GM21717 (cell line): Measurements from ENCODE around the gene ATG16L2.

Experiments
- ATAC-seq: cut with Tn5 transposase; IDR thresholded peaks from one replicate; pipeline ENCODE4 v1.9.1; 2021; ENCODE audit warnings: mild to moderate bottlenecking, moderate library complexity; ENCODE audit not compliant: unreplicated experiment

Gene ATG16L2, protein sequence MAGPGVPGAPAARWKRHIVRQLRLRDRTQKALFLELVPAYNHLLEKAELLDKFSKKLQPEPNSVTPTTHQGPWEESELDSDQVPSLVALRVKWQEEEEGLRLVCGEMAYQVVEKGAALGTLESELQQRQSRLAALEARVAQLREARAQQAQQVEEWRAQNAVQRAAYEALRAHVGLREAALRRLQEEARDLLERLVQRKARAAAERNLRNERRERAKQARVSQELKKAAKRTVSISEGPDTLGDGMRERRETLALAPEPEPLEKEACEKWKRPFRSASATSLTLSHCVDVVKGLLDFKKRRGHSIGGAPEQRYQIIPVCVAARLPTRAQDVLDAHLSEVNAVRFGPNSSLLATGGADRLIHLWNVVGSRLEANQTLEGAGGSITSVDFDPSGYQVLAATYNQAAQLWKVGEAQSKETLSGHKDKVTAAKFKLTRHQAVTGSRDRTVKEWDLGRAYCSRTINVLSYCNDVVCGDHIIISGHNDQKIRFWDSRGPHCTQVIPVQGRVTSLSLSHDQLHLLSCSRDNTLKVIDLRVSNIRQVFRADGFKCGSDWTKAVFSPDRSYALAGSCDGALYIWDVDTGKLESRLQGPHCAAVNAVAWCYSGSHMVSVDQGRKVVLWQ

DNA sequence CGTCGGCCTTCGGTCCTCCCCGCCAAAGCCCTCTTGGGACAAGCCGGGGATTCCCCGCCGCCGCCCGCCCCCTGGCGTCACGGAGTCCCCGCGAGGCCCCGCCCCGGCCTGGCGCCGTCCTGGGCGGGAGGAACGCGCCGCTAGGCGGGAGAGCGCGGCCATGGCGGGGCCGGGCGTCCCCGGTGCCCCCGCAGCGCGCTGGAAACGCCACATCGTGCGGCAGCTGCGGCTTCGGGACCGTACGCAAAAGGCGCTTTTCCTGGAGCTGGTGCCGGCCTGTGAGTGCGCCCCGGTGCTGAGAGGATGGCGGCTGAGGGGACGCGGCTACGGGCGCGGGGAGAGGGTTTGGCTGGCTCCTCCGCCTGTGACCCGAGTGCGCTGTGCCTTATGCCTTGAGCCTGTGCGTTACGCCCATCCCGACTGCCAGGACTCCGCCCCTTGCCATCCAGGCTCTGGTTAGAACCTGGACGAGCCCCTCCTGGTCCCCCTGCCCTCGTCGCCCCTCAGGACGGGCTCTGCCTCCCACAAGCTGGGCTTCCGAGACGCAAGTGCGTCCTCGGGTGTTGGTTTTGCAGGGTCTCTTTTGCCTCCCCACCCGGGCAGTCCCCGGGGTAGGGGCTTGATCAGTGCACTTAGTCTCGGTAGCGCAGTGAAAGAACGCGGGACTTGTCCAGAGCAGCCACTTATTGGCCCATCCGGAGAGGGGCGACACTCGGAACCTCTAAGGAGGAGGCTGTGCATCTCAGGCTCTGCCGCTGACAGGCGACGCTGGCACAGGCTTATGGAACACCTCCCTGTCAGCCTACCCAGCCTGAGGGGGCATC, at the start of gene ATG16L2:
Gene ATG16L2 (plus strand): TSS at position 126 of the 824 bp plus-strand sequence. CDS start 35 bp downstream, at position 161.
- peak; percentile 54 for ATAC-seq

DNA sequence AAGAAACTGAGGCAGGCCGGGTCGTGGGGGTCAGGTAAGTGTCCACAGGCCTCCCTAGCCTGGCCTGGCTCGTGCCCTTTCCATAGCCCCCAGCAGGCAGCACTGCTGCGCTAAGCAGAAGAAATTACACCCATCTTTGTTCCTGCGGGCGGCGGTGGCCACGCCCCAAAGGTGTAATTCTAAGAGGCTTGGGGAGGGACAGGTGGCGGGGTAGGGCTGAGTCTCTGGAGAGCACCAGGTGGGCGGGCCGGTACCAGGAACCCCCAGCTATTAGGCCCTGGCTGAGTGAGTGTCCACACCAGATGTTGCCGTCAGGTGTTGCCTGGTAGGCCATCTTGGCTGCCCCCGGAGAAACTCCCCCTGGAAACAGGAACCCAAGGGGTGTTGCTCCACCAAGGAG, 49.7 kb upstream of the ATG16L2 start:
- ATAC-seq = no peak

DNA sequence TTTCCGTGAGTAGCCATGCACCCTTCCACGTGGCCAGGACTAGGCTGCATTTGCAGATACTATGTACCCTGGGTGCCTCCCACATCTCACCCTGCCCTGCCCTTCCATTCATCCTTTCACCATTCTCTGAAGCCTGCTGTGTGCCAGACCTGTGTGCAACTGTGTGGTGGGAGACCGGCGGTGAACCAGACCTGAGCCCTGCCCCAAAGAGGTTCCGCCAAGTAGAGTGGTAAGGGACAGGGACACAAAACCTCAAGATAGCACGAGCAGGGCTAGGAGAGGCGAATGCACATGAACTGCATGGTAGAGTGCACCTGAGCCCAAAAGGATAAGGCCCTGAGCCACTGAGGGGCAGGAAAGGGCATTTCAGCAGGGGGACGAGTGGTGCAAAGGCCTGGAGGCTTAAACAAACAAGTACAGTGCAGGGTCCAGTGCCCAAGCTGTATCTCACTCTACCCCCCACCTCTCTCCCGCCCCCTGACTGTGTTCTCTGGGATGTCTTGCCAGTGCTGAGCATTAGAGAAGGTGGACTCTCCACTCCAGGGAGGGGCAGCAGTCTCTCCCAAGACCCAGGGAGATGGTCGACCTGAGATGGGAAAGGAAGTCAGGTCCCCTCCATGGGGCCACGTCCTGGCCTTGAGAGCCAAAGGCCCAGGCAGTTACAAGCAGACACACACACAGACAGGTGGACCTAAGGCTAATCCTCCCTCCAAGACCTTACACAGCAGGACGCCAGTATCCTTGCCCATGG, 47.9 kb upstream of the ATG16L2 start:
- no peak for ATAC-seq

DNA sequence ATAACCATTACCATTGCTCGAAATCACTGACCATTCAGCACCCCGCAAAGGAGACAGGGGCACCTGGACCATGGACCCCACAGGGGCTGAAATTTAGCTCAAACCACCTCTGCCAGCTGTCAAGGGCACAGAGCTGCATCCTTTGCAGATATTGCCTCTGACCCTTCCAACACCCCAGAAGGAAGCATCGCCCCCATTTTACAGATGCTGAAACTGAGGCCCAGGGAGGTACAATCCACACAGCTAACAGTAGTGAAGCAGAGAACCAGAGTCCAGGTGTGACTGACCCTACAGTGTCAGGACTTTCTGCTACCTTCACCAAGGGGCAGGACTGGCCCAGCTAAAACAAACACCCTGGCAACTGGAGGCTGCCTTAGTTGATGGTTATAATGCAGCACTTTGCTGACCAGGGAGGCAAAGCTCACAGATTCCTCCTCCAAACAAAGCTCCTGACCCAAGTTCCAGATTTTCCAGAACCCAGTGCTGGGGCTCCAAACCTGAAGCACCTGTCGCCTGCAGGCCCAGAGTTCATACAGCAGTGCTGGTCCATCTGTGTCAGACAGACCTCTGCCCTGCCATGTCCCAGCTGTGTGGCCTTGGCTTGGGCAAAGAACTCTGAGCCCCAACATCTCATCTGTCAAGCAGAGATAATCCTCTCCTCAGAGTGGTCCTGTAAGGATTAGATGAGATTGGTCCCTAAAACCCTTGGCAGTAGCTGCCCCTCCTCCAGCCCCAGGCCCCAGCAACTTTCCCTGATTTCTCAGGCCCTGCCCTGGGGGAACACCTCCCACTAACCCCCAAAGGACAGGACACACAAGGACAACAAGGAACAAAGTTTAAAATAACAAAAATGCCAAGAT, 46.8 kb upstream of the ATG16L2 start:
- no peak for ATAC-seq

DNA sequence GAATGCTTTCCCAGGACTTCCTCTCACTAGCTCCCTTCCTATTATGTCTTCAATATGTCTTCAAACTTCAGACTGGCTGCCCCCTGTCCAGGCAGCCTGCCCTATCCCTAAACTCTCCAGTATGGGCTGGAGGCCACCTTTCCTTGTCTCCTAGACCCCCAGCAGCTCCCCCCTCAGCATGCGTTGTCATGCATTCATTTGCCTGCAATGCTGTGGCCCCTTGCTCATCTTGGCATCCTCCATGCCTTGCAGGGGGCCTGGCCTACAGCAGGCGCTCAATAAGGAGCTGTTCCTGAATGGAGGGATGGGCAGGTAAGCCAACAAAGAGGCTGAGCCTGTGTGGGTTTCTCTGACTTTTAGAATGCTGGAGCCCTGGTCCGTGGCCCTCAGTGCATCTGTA, 45.6 kb upstream of the ATG16L2 start:
- ATAC-seq = no peak

DNA sequence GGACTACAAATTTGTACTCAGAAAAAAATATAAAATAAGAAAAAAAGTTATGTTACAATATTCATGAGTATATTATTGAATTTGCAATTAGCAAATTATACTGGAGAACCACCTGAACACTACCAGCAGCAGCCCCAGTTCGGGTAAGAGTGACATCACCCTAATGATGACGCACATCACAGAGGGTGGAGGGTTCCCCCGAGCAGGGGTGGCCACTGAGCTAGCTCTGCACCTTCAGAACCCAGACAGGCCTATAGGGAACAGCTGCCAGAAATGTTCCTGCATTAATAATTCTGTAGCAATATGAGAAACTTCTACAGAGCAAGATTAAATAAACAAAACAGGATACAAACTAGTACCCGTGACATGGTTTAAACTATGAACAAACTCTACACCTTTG, 44.5 kb upstream of the ATG16L2 start:
- no peak for ATAC-seq

DNA sequence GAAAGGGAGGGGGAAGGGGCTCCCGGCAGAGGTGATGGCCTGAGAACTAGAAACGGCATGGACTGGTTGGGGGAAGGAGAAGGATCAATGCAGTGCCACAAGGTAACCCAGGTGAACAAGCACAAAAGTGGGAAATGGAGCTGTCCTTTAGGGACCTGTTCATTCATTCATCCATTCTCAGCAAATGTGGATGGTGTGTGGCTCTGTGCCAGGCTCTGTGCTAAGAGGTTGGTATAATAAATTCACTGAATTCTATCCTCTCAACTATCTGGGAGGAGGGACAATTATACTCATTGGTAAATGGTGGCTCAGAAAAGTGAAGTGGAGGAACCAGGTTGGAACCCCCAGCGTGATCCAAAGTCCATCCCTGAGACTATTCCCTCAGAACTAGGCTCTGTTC, 43.4 kb upstream of the ATG16L2 start:
- no peak for ATAC-seq

DNA sequence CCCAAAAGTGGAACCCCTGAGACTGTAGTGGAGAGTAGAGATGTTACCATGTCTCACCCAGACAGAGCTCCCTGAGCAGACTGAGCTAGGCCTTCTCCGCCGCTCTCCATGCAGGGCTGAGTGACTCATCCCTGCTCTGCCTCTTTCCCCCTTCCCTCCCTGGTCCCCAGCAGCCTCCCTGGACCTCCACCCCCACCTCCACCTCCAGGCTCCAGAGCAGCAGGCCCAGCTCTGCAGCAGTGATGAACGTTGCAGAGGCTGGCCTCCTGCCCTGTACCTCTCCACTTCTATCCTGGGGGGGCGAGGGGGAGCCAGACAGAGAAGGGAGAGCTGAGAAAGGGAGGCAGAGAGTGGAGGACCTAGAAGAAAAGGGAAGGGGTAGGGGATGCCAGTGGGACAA, 42.7 kb upstream of the ATG16L2 start:
- ATAC-seq = no peak

DNA sequence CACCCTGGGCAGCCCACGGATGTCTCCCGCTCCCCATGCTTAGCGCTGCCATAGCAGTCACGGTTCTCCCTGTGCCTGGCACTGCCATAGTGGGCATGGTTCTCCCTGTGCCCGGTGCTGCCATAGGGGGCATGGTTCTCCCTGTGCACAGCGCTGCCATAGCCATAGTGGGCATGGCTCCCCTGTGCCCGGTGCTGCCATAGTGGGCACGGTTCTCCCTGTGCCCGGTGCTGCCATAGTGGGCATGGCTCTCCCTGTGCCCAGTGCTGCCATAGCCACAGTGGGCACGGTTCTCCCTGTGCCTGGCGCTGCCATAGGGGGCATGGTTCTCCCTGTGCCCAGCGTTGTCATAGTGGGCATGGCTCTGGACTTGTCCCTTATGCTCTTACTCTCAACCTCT, 42.2 kb upstream of the ATG16L2 start:
- ATAC-seq = no peak

DNA sequence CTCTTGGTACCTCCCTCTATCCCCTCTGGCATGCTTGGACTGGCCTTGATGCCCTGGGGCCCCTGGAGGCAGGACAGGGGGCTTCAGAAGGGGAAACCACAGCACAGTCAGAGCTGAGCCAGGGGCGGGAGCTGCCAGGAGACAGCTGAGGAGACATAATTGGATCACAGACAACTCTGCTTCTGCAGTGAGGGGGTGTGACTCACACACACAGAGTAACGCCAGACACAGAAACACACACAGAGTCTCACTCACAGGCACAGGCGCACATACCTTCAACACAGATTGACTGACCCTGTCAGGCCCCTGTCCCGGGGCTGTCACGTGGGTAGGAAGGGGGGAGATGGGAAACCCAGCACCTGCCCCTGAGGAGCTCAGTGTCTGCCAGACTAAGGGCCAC, 40.9 kb upstream of the ATG16L2 start:
- no peak for ATAC-seq

DNA sequence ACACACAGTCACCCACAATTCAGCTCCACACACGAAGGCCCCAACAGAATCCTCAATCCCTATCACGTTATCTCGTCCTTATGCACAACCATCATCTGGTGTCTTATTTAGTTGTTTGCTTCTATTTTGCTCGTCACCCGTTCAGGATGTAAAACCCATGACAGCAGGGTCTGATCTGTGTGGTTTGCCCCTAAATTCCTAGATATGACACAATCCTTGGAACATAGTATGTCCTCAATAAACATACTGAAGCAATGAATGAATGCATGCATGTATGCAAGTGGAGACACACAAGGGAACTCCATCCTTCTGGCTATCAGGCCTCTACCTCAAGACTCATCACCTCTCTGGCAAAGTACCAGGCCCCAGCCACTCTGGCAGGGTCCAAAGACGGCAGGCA, 40.5 kb upstream of the ATG16L2 start:
- ATAC-seq = no peak

DNA sequence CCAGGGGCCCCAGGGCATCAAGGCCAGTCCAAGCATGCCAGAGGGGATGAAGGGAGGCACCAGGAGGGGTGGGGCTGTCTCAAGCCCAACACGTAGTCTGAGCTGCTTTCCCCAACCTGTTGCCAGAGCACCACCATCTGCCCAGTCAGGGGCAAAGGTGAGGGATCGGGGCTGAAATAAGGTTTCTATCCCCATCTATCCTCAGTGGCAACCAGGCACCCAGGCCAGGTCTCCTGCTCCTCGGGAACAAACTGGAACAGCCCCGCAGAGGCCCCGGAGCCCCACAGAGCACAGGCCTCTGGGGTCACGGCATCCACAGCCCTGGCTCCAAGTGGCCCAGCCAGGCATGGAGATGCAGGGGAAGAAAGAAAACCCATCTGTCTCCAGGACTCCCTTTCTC, 39.7 kb upstream of the ATG16L2 start:
- ATAC-seq = no peak

DNA sequence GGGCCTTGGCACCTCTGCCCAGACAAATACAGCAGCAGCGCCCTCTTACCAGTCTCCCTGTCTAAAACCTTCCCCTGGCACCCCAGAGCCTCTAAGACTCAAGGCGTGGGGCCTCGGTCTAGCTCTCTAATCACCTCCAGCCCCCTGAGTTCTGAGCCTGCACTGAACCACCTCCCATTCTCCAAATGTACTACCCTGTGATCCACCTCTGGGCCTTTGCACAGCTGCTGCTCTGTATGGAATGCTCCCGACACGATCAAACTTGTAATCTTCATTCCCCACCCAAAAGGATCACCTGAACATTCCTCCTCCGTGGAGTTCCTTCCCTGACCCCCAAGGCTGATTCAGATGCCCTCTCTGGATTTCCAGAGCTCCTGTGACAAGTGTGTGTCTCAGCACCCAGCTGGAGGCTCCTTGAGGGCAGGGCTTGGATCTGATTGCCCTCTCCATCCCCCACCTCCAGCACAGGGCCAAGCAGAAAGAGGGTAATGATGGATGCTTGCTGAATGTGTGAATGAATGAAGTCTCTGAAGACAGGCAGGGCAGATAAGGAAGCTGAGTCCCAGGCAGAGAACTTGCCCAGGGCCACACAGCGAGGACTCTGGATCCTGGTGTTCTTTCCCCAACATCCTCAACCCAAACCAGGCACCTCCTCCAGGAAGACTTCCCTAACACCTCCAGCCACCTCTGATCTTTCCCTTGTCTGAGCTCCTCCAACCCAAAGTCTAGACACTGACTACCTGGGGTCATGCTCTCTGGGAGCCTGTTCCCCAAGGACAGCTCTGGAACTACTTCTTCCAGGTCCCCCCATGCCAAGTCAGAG, 38.7 kb upstream of the ATG16L2 start:
- ATAC-seq = no peak

DNA sequence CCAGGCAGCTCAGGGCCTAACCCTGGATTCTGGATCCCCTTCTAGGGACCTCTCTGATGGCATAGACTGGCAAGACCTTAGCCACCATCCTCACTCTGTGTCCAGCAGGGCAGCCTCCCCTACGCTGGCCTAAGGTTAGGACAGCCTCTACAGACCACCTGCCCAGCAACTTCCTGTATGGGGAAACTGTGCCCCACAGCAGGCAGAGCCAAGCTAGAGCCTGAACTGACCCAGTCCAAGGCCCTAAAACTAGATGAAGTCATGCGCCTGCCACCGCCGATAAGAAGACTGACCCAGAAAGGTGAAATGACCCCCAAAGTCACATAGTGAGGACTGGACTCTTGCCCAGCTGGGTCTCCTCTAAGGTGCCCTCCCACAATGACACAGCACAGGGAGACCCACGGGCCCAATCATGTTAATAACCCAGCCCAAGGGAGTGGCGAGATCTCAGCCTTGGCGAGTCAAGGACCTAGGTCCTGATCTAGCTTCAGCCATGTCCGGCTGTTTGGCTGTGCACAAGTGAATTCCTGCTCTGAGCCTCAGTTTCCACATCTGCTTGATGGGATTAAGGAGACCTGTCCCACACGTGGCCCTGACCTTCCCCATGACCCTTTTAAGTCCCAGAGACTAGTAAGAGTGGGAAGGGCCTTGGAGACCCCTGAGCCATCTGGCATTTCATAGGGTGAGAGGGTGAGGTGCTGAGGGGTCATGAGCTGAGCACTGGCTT, 37.9 kb upstream of the ATG16L2 start:
- no peak for ATAC-seq

DNA sequence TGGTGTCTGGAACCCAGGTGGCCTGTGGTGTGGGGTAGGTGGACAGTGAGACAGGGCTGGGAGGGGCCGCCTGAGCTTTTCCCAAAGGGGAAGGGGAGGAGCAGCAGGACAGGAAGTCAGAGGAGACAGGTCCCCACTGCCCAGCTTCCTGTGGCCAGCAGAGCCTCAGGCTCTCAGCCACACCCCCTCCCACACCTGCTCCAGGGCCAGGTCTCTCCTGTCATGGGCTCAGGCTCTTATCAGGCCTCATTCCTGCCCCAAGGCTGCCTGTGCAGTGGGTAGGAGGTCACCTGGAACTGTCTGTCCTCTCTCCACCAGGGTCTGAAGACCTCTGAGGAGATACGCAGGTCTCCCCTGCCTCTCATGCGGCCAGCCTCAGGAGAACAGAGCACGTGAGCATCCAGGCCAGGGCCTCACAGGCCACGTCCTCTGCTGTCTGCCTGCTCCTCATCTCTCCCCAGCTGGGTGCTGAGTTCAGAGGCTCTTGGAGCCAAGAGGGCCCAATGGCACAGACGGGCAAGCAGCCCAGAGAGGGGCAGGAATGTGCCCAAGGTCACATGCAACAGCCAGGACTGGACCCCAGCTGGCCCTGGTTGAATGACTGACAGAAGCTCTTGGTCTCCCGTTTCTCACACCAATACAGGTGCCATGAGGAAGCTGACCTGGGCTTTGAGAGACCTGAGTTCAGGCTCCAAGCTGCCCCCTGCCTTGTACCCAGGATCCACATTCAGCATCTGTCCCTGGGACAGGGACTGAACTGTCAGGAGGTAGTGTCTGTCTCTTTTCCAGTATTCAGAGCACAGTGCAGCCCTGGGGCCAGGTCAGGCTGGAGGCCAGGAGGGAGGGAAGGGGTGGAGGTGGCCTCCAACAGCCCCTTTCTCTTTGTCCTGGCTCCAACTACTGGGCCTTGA, 37.1 kb upstream of the ATG16L2 start:
- ATAC-seq = no peak

DNA sequence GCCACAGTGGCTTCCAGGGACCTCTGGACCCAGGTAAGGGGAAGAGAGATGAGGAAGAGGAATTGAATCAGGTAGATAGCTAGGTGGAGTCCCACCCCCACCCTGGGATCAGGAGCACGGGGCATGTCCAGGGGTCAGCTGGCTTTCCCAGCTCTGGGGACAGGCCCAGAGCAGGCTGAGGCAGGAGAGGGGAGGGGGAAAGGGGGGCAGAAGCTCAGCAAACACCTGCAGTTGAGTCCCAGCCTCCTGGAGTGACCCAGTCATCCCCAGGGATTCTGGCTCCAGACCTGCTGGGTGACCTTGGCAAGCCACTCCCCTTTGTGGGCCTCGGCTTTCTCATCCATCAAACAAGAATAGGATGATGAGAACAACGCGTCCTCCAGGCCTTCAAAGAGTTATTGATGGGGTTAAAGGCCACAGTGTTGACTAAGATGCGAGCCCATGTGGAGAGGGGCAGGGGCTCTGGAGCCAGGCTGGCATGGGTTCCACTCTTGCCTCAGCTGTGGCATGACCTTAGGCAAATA, 36.4 kb upstream of the ATG16L2 start:
- no peak for ATAC-seq
